Stimulated activated CD8-positive, alpha-beta memory T cell treated with anti-CD3 and anti-CD28 coated beads, Interleukin-4, amount 100 ng/mL, for 48 hours (primary cell): ENCODE data around the gene VWA7.

Source experiments
- DNase-seq: peaks from one replicate; pipeline ENCODE4 v3.0.0-alpha.2; 2020

VWA7 gene

DNA sequence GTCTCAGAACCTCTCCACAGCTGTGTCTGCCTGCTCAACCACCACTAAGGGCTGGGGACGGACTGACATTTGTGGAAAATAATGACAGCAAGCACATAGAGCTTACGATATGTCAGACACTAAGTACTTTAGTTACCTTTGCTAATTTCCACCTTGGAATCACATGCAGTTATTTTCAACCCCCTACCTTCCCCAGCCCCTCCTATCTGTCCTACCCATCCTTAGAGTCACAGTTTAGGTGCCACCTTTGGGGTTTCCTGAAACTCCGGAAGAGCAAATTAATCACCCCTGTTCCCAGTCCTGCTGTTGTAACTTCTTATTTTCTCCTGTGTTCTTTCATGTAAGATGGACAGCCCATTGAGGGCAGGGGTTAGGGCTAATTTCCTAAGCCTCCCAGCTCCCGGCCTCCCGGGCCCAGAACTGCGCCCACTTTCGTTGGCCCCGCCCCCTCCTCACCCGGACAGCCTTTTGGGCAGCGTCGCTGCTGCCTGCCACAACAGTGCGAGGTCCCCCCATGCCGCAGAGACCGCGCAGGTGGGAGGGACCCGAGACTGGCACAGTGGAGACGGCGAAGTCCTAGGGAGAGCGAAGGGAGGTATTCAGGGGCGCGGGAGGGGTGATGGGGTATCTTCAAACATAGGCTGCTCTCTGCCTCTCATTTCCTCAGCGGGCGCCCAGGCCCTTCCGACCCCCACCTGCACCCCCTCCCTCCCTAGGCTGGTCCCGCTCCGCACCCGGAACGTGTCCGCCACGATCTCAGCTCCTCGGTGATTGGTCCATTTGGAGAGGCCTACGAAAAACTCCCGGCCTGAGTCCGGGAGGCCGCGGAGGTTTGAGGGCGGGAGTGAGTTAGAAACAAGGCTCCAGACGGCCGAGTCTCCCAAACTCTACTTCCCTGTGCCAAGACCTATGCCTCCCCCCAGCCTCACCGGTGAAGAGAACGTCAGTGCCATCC is 49.1 kb downstream of the VWA7 start:
- DNase-seq = no peak

DNA sequence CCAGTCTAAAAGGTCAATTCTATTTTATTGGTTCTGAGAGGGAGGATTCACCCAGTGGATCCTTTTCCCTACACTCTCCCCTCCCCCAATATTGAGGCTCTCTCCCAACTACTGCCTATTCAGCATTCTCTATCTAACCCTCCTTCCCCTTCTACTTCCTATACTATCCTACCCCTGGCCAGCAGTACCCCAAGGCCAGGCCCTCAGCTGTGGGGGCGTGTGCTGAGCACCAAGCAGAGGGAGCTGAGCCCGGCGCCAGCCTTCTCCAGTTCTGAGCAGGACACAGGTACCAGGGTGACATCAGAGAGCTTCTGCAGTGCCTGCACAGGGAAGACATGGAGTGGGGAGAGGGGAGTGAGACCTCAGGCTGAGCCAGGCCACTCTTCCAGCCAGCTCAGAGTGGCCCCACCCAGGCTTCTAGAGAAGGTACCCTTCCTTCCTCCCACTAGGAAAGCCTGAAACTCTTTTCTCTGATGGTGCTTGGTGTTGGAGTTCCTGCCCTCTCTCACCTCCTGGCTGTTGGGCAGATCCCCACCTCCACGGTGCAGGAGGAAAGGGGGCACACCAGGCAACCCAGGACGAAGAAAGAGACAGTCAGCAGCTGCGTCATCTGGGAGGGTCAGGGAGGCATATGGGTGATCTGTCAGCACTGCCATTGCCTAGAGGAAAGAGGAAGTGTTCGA is 50.0 kb downstream of the VWA7 start:
- DNase-seq = no peak

DNA sequence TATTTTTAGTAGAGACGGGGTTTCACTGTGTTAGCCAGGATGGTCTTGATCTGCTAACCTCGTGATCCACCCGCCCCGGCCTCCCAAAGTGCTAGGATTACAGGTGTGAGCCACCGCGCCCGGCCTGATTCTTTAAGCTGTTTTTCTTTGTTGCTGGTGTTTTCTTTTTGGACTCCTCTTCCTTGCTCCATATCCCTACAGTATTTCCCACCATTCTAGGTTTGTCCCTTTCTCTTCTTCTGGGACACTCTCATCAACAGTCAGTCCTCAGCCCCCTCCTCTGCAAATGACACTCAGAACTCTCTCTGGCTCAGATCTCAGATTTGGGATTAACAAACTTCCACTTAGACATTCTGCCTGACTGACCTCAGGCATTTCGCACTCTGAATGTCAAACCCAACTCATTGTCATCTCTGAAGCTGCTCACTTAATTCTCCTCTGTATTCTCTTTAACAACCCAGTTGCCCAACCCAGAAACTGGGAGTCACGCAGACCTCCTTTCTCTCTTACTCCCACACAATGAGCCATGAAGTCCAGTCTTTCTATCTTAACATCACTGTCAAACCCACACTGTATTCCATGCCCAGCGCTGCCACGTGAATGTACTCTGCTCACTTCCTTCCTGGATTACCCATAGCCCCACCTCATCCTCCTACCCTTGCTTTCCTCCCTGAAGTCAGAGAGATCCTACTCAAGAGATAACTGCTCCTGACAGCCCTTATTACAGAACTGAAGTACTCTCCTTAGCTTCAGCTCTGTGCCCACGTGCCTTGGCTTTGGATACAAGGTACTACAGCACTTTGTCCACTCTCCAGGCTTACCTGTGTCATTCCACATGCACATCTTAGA is 51.4 kb downstream of the VWA7 start:
- no peak for DNase-seq

DNA sequence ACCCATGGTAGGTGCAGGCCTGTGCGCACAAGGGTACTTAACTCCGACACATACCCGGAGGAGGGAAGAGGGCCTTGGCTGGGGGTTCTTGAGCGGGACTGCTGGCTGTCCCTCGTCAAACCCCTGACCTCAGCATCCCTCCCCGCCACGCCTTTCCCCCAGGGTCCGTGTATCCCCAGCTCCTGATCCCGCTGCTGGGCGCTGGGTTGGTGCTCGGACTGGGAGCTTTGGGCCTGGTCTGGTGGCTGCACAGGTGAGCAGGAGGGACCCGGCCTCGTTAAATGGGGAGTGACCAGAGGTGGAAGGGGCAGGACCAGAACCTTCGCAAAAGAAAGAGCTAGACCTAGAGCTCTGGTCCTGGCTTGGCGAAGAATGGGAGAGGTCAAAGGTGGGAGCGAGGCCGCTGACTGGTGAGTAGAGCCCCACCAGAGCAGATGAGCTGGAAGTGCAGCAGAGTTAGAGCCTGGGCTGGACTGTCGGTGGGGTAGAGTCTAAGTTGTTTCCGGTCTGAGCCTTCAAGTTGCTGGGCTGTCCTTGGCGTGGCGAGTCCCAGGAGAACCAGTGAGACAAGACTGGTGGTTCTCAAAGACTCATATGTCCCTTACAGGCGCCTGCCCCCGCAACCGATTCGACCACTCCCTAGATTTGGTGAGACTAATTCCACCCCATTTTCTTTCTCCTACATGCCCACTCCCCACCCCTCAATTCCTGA is 53.0 kb downstream of the VWA7 start:
- DNase-seq = no peak

DNA sequence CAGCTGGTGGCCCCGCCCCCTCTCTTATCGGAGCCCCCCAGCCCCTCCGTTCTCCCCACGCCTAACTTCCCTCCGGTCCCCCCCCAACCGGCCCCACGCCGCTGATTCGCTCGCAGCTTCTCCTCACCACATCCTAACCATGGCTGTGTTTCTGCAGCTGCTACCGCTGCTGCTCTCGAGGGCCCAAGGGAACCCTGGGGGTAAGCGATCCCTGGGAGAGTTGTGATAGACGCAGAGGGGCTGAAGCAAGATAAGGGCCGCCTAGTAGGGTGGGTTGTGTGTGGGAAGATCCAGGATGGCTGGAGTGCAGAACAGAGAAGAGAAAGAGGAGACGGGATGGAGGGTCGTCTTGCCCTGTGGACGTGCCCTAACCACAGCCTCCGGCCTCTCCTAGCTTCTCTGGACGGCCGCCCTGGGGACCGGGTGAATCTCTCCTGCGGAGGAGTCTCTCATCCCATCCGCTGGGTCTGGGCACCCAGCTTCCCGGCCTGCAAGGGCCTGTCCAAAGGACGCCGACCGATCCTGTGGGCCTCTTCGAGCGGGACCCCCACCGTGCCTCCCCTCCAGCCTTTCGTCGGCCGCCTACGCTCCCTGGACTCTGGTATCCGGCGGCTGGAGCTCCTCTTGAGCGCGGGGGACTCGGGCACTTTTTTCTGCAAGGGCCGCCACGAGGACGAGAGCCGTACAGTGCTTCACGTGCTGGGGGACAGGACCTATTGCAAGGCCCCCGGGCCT is 53.7 kb downstream of the VWA7 start, which contains the start of gene MPIG6B:
TSS of gene MPIG6B (plus strand) at position 129 of the 735 bp plus-strand sequence. CDS start at position 140, 11 bp downstream.
- DNase-seq = no peak

DNA sequence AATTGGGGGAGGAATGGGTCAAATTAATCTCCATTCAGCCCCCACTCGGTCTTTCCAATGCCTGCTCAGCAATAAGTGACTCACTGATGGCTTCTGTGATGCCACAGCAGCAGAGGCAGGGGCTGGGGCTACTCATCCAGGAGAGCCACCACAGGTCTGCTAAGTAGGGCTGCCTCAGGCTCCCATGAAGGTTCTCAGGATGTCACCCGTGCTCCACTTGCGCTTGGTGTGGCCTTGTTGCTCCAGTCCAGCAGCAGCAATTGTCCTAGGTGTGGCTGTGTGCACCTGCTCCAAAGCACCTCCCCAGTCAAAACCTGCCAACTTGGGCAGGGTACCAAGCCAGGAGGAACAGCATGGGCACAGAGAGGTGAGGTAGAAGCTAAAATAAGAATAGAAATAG is 55.0 kb downstream of the VWA7 start:
- DNase-seq = no peak

DNA sequence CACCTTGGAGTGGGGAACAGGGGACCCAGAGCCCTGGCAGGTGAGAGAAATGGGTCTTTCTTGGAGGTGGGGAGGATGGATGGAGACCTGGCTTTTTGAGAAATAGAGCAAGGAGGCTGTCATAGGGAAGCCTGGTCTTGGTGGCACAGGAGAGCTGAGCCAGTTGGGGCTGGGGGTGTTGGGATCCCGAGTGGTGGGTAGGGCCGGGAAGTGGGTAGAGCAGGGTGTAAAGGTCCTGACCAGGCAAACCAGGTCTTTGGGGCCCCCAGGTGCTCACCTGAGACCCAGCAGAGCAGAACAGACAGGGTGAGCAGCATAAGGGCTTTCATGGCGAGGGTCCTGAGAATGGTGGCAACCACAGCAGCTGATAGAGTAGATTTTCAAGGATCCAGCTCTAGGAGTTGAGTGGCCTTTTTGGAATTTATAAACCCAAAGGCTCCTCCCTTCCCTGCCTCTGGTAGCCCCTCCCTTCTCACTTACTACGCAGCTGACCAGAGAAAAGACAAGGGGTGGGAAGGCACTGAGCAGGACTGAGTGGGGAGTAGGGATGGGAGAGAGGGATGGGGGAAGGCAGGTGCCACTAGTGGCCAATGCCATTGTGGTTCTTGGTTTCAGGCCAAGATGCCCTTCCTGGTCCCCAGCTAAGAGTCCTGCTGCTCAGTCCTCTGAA is 55.6 kb downstream of the VWA7 start, which contains the start of gene LY6G6C:
TSS of gene LY6G6C (minus strand) at position 396 of the 670 bp plus-strand sequence. CDS start at position 329, 67 bp downstream.
- DNase-seq = no peak

DNA sequence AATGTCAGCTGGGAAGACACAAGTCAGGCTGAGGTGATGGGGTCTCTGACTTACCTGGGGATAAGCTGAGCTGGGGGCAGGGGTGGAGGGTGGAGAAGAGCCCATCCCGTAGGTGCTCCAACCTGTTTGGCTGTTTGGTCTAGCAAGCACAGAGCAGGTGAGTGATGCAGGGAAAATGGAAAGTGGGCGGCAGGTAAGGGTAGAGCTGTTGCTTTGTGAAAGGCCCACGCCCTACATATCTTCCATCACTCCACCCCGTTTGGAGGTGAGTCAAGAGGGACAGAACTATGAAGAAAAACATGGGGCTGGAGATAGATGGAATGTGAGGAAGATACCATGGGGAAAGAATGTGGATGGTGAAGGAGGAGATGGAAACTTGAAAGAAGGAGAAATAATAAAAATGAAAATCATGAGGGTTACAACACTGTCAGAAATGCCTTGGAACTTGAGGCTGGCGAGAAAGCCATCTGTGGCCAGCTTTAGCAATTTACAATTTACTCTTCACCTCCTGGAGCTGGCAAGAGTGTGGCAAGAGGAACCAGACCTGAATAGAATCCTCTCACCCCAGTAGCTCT is 56.8 kb downstream of the VWA7 start:
- no peak for DNase-seq

DNA sequence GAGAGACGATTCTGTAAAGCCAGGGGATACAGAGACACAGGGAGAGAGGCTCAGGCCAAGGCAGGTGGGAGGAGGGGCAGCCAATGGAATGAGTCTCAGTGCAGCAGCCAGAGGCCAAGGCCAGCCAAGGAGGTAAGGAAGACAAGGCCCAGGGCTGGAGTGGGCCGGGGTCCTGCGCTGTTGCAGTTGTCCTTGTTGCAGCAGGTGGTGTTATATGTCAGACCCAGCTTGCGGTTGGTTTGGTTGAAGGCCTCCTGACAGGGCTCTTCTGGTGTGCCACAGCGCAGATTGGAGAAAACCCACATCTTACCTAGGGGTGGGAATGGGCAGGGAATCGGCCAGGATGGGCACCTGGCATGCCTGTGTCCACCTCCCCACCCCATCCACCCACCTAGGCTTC is 58.1 kb downstream of the VWA7 start:
- DNase-seq = no peak

DNA sequence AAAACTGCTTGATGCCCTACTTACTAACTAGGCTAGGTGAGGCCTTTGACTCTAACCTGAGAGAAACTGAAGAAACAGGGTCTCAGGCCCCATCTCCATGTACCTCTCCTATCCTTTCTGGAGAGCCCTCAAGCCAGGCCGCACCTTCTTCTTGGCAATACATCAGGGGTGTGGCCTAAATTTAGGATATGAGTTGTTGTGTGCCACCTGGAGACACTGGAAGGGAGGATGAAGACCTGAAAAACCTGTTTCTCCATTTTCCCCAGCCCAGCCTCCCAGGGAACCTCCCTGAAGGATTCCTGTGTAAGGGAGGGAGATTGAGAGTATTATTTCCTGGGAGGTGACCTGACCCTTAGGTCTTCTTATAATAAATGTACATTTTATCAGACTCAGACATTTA is 58.9 kb downstream of the VWA7 start:
- no peak for DNase-seq

DNA sequence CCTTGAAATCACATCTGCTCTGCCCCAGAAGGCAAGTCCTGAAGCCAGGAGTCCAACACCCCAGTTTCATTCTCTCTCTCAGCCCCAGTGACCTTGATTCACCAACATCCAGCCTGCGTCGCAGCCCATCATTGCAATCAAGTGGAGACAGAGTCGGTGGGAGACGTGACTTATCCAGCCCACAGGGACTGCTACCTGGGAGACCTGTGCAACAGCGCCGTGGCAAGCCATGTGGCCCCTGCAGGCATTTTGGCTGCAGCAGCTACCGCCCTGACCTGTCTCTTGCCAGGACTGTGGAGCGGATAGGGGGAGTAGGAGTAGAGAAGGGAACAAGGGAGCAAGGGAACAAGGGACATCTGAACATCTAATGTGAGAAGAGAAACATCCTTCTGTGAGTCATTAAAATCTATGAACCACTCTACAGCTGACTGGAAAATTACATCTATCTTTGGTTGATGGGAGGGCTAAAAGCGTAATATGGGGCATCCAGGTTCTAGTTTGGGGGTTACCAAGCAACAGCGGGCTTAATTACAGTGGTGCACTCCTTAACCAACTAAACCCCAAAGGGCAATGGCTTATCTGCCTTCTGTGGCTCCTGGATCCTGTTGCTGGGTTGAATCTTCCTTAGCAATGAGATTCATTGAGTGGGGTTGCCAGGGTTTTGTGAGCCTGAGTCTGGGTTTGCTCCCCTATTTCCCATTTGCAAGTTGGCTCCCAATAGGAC is 59.5 kb downstream of the VWA7 start:
- DNase-seq = no peak
